Lung (tissue), 12 donors: ENCODE measurements around the gene NCOA7. TPM values are rescaled to one million over a fixed set of nuclear protein-coding genes. Genes with fewer than 3 reads are reported as not detected.
A peak's percentile ranks its signal among the peaks of the same experiment; 100 is the strongest.

Experiments
- ATAC-seq: fragments of 200-7000 bp; cut with Tn5 transposase; one replicate; pipeline ENCODE4 v1.9.1; 2020; ENCODE audit warnings: moderate number of reproducible peaks; ENCODE audit not compliant: insufficient read depth, low FRiP score
- DNase-seq, 3 donors: peaks; one replicate each; pipeline ENCODE4 v3.0.0-alpha.2; 2013 to 2017
- H3K27ac ChIP-seq, 2 donors: one replicate each; pipeline ENCODE4 v1.5.1; 2013; ENCODE audit warnings: mild to moderate bottlenecking in 2 of 2, moderate library complexity in 2 of 2, control low read depth in 1 of 2, inconsistent platforms in 1 of 2, low read depth in 1 of 2, low read length in 1 of 2
- H3K27me3 ChIP-seq, 3 donors: one replicate each; pipeline ENCODE4 v1.5.1; 2013; ENCODE audit warnings: low read length in 2 of 3; ENCODE audit not compliant: control insufficient read depth in 3 of 3, insufficient read depth in 3 of 3
- H3K36me3 ChIP-seq, 4 donors: one replicate each; pipeline ENCODE4 v1.5.1; 2013; ENCODE audit warnings: low read length in 4 of 4, mild to moderate bottlenecking in 1 of 4, moderate library complexity in 1 of 4; ENCODE audit not compliant: control insufficient read depth in 4 of 4, insufficient read depth in 4 of 4
- H3K4me1 ChIP-seq, 5 donors: one replicate each; pipeline ENCODE4 v1.5.1; 2013; ENCODE audit warnings: low read length in 5 of 5, mild to moderate bottlenecking in 2 of 5, moderate library complexity in 1 of 5; ENCODE audit not compliant: control insufficient read depth in 5 of 5, insufficient read depth in 5 of 5
- H3K4me3 ChIP-seq: one replicate; pipeline ENCODE4 v1.5.1; 2013; ENCODE audit warnings: mild to moderate bottlenecking, control low read depth, moderate library complexity
- H3K9ac ChIP-seq, 2 donors: one replicate each; pipeline ENCODE4 v1.5.1; 2013; ENCODE audit warnings: low read length in 2 of 2, control low read depth in 1 of 2; ENCODE audit not compliant: insufficient read depth in 1 of 2
- H3K9me3 ChIP-seq, 4 donors: one replicate each; pipeline ENCODE4 v1.5.1; 2013; ENCODE audit warnings: low read length in 3 of 4, mild to moderate bottlenecking in 1 of 4, moderate library complexity in 1 of 4; ENCODE audit not compliant: control insufficient read depth in 4 of 4, insufficient read depth in 3 of 4
- WGBS, 2 donors: extraction: QIAGEN DNeasy Blood & Tissue Kit; methylation state at CpG; one replicate each; pipeline ENCODE4 v1.1.7; 2013; 5-methylcytosine and 5-hydroxymethylcytosine counted together
- polyA plus RNA-seq, 2 donors: library from polyadenylated mRNA; stranded (reverse); fragments of 200-250 nt; gene quantifications; one replicate each; pipeline ENCODE4 v1.2.1, GENCODE V29; 2013
- total RNA-seq, 2 donors: library from RNA; depleted of rRNA in 1 of 2; stranded (reverse); fragments of >200 nt in 1 of 2; gene quantifications; one replicate each; pipeline ENCODE4 v1.2.1, GENCODE V29; 2014 to 2021
- TF ChIP-seq, protein P1 (sequence below): IDR thresholded peaks from 2 replicates; pipeline ENCODE4 v1.5.1; 2012; ENCODE audit warnings: mild to moderate bottlenecking; ENCODE audit errors: control extremely low read depth, extremely low read depth
- donor health status: control.
- donor health status: control.
- donor health status: Bipolar disorder and iron deficiency.
- donor health status: healthy.
- donor health status: DM: yes; HTN: yes; CAD: no.

The NCOA7 gene
- total and polyA plus RNA-seq, 4 donors = 28.9 to 81.4 (median 57.2) TPM

DNA sequence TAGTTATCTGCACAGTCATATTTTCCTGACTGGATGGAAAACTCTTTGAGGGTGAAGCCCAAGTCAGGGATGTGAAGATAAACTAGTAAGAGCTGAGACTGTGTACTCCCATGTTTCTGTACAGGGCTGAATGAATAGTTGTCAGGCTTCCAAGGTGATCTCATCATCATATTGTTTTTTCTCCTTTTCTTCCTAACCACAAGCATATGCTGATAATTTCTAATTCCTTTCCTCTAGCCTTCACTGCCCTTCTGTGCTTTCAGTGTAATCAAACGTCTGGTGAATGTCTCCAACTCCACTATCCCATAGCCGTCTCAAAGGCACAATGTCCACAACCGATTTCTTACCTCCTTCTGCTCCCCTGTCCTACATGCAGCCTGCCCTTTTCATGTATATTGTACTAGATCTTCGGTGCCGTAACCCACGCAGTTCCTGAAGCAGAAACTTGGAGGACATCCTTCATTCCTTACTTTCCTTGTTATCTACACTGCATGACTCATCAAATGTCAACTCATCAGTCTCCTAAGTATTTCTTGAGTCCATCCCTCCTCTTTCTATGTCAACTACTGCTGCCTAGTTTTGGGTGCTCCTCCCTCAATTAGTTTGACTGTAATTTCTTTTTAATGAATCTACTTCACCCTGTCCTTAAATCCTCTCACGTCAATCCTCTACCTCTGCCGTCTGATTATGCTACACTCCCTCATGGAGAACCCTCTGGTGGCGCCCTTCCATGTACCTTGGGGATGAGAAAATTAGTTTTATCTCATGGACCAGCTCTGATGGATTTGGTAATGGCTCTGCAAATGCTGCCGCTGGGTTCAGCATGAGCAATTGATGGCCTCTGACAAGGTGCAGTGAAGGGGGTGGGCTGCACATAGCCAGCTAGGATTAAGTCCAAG lies 21.9 kb downstream of the NCOA7 start:
- Histone ChIP-seq H3K9me3 (no peaks in the 10 kb centered on the region), H3K27me3 (no peaks in the 10 kb centered on the region), H3K4me3 (no peak overlapping the region), H3K36me3 (no peaks in the 10 kb centered on the region), H3K27ac (peak overlapping the region in 1 of 2 donors; percentile 66), H3K4me1 (peaks cover 0 to 19% (median 10%) of the 10 kb centered on the region in 5 donors), H3K9ac (no peak overlapping the region)
- peak in 1 of 3 donors; percentile 27 for DNase-seq
- 70 to 84% methylated on average over 10 of the region's 10 CpGs for WGBS, 2 donors
- peak; percentile 49 for ATAC-seq
- TF ChIP-seq, protein P1, sequence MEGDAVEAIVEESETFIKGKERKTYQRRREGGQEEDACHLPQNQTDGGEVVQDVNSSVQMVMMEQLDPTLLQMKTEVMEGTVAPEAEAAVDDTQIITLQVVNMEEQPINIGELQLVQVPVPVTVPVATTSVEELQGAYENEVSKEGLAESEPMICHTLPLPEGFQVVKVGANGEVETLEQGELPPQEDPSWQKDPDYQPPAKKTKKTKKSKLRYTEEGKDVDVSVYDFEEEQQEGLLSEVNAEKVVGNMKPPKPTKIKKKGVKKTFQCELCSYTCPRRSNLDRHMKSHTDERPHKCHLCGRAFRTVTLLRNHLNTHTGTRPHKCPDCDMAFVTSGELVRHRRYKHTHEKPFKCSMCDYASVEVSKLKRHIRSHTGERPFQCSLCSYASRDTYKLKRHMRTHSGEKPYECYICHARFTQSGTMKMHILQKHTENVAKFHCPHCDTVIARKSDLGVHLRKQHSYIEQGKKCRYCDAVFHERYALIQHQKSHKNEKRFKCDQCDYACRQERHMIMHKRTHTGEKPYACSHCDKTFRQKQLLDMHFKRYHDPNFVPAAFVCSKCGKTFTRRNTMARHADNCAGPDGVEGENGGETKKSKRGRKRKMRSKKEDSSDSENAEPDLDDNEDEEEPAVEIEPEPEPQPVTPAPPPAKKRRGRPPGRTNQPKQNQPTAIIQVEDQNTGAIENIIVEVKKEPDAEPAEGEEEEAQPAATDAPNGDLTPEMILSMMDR = no peak

DNA sequence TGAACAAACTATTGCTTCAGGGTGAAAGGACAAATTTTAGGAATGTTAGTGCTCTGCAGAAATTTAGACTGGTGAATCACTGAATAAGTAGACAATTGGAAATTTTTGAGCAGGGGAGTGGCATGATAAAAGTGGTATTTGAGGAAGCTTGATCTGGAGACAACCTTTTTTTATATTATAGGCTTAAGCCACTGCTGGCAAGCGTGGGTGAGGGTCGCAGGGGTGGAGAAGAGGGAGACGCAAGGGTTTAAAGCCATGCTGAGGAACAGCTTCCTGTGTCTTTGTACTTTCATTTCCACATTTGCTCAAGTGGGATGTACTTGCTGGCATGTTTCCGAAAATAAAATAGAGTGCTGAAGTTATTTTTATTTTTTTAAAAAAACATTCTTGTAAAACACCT lies 23.7 kb downstream of the NCOA7 start:
- Histone ChIP-seq H3K27me3 (no peaks in the 10 kb centered on the region), H3K4me1 (peaks cover 6 to 19% (median 12%) of the 10 kb centered on the region in 5 donors), H3K9ac (no peak overlapping the region), H3K4me3 (no peak overlapping the region), H3K9me3 (no peaks in the 10 kb centered on the region), H3K36me3 (no peaks in the 10 kb centered on the region), H3K27ac (no peak overlapping the region)
- WGBS, 2 donors = 21% methylated on average over 4 of the region's 4 CpGs
- ATAC-seq (no peak), DNase-seq (peak in 1 of 3 donors; percentile 32)
- TF ChIP-seq, protein P1 = no peak

DNA sequence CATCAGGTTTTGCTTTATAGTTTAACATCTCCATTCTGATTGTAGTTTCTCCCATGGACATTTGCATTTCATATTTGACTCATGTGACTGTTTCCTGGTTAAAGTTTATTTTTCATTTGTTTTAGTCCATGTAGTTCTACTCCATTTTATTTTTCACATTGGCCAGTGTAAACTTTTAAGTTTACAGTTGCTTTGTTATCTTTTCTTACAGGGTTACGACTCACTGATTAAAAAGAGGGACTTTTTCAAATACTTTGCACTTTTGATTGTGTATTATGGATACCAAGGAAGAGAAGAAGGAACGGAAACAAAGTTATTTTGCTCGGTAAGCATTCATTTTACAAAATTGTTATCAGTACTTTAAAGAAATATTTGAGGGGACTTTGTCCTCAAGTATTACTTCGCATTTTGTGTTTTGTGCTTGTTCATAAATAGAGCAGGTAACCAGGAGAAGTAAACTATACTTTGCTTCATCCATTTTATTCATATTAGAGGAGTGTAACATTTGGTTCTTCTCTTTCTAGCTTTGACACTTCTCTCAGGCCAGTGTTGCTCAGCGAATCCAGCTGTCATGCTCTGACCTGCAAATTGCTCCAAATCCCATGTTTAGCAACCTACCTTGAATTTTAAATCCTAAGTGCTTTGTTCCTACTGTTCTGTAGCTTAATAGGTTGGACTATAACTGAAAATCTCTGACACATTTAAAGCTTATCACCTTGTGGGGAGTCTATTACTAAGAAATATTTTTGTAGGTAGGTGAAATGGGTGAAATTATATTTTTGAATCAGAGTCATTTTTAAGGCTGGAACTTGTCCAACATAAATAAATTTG lies 24.5 kb downstream of the NCOA7 start:
- DNase-seq (peak; percentile 14 to 79 (median 75)), ATAC-seq (no peak)
- Histone ChIP-seq H3K9me3 (no peaks in the 10 kb centered on the region), H3K27ac (no peak overlapping the region), H3K4me3 (no peak overlapping the region), H3K27me3 (no peaks in the 10 kb centered on the region), H3K4me1 (peaks cover 6 to 19% (median 15%) of the 10 kb centered on the region in 5 donors), H3K36me3 (no peaks in the 10 kb centered on the region), H3K9ac (peak overlapping the region; percentile 14 to 40)
- WGBS, 2 donors = 42 to 66% methylated on average over 5 of the region's 5 CpGs
- TF ChIP-seq, protein P1 = no peak
